T-helper 1 cell treated with Interleukin-12 subunit alpha and Interleukin-12 subunit beta and Interleukin-4 antibody, amounts not matched to agents 30 μg/mL and 1 μg/mL, for 36 hours (primary cell): ENCODE results near the gene AKT3.

ENCODE experiments used
- H3K27ac Mint-ChIP-seq: one replicate; pipeline ENCODE4 v1.8.0; 2021; ENCODE audit warnings: mild to moderate bottlenecking, mixed read lengths
- H3K27me3 Mint-ChIP-seq: one replicate; pipeline ENCODE4 v1.8.0; 2021; ENCODE audit warnings: low read depth, mixed read lengths
- H3K36me3 Mint-ChIP-seq: one replicate; pipeline ENCODE4 v1.8.0; 2021; ENCODE audit warnings: low read depth, mixed read lengths
- H3K4me1 Mint-ChIP-seq: one replicate; pipeline ENCODE4 v1.8.0; 2021; ENCODE audit warnings: low read depth, mixed read lengths
- H3K4me3 Mint-ChIP-seq: one replicate; pipeline ENCODE4 v1.8.0; 2021; ENCODE audit warnings: mild to moderate bottlenecking, moderate library complexity, mixed read lengths
- H3K9me3 Mint-ChIP-seq: one replicate; pipeline ENCODE4 v1.8.0; 2021; ENCODE audit warnings: mixed read lengths

Gene AKT3

DNA sequence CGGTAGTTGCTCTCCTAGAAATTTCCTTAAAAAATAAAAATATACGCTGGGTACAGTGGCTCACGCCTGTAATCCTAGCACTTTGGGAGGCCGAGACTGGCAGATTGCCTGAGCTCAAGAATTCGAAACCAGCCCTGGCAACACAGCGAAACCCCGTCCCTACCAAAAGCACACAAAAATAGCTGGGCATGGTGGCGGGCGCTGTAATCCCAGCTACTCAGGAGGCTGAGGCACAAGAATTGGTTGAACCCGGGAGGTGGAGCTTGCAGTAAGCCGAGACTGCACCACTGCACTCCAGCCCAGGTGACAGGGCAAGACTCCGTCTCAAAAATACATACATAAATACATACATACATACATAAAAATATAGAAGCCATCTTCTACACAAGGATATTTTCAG is 262.8 kb downstream of the AKT3 start:
- peaks cover 23% of the 10 kb centered on the region for H3K36me3 Mint-ChIP-seq
- H3K27me3 Mint-ChIP-seq, result no peaks in the 10 kb centered on the region
- no peak overlapping the region for H3K27ac Mint-ChIP-seq
- H3K9me3 Mint-ChIP-seq, result peaks cover 40% of the 10 kb centered on the region
- H3K4me1 Mint-ChIP-seq, result peaks cover 13% of the 10 kb centered on the region
- no peak overlapping the region for H3K4me3 Mint-ChIP-seq

DNA sequence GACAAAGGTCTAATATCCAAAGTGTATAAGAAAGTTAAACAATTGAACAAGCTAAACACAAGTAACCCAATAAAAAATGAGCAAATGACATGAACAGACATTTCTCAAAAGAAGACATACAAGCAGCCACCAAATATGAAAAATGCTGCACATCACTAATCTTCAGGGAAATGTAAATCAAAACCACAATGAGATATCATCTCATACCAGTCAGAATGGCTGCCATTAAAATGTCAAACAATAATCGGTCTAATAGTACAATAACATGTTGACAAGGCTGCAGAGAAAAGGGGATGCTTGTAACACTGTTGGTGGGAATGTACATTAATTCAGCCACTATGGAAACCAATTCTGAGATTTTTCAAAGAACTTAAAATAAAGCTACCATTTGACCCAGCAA is 264.1 kb downstream of the AKT3 start:
- Mint-ChIP-seq H3K4me3 (no peak overlapping the region), H3K9me3 (peaks cover 50% of the 10 kb centered on the region), H3K36me3 (peaks cover 22% of the 10 kb centered on the region), H3K27me3 (no peaks in the 10 kb centered on the region), H3K4me1 (peaks cover 13% of the 10 kb centered on the region), H3K27ac (no peak overlapping the region)

DNA sequence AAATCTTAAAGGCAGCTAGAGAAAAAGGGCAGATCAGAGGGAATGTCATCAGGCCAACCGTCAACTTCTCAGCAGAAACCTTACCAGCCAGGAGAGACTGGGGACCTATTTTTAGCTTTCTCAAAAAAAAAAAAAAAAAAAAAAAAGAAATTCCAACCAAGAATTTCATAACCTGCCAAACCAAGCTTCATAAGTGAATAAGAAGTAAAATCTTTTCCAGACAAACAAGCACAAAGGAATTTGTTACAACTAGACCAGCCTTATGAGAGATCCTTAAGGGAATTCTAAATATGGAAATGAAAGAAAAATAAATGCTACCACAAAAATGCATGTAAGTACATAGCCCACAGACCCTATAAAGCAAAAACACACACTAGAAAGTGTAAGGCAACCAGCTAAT is 267.7 kb downstream of the AKT3 start:
- peaks cover 41% of the 10 kb centered on the region for H3K9me3 Mint-ChIP-seq
- H3K27ac Mint-ChIP-seq, result no peak overlapping the region
- peaks cover 25% of the 10 kb centered on the region for H3K36me3 Mint-ChIP-seq
- no peaks in the 10 kb centered on the region for H3K27me3 Mint-ChIP-seq
- no peak overlapping the region for H3K4me3 Mint-ChIP-seq
- no peaks in the 10 kb centered on the region for H3K4me1 Mint-ChIP-seq

DNA sequence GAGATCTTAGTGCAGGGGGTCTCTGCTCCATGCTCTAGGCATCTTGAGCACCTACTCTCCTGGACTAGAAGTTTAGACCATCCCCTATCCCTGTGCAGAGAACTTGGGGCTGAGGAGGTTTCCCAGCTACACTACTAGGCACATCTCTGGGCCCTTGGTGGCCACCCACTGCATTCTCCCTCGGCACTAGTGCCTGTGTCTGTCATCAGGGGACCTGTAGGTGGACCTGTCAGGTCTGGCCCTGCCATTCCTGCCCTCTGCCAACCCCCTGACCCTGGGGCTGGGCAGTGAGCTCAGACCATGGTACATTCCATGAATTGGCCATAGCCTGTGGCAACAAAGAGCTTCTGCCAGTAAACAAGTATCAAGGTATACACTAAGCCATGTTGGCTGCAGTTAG is 269.1 kb downstream of the AKT3 start:
- Mint-ChIP-seq H3K27ac (no peak overlapping the region), H3K36me3 (peaks cover 29% of the 10 kb centered on the region), H3K4me3 (no peak overlapping the region), H3K4me1 (no peaks in the 10 kb centered on the region), H3K9me3 (peaks cover 41% of the 10 kb centered on the region), H3K27me3 (no peaks in the 10 kb centered on the region)

DNA sequence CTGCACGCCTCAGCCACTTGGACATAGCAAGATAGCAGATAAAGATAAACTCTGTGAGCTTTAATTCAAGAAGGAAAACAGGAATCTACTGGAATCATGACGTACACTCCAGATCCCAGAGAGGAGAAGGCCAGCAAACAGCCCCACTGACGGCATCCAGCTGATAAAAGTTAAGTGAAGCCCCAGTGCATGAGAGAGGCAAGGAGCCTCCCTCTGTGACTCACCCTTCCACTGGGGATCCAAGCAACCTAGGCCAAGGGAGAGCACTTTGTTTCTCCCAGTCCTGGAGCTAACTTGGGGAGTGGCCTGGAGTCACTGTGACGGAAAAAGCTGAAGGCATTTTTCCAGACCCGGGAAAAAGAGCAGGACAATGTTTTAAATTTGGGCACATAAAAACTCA is 270.0 kb downstream of the AKT3 start:
- no peak overlapping the region for H3K4me3 Mint-ChIP-seq
- H3K27ac Mint-ChIP-seq, result no peak overlapping the region
- H3K36me3 Mint-ChIP-seq, result peaks cover 28% of the 10 kb centered on the region
- no peaks in the 10 kb centered on the region for H3K4me1 Mint-ChIP-seq
- H3K27me3 Mint-ChIP-seq, result no peaks in the 10 kb centered on the region
- H3K9me3 Mint-ChIP-seq, result peaks cover 37% of the 10 kb centered on the region

DNA sequence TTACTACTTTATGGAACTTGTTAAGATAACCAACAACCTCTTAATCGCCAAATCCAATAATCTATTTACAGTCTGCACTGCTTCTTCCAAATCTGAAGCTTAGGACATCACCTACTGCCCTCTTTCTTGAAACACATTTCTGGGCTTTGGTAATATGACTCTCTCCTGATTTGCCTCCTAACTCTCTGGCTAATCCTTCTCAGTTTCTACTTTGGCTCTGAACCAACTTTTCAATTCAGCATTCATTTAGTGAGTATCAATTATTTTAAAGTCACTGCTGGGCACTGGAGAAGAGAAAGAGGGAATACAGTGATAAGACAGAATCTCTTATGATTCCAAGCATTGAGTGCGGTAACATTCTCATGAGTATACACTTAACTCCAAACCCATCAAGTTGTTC is 275.0 kb downstream of the AKT3 start:
- Mint-ChIP-seq H3K27me3 (no peaks in the 10 kb centered on the region), H3K27ac (no peak overlapping the region)

DNA sequence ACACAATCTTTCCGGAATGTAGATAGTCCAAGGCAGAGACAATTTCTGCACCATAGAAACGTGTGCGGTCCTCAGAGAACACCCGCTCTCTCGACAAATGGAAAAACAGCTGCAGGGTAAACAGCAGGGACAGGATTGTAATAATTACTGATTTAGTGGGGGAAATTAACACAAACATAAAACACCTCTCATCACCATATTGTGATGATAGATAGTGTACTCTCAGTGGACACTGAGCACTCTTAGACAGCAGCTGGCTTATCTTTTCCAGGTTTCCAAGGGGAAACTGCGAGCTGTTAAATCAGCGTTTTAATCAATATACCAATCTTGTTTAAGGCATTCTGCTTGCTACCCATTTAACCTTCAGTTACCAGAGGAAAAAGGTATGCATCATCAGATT is 277.1 kb downstream of the AKT3 start:
- Mint-ChIP-seq H3K4me1 (no peaks in the 10 kb centered on the region), H3K27me3 (no peaks in the 10 kb centered on the region), H3K36me3 (peaks cover 8% of the 10 kb centered on the region), H3K9me3 (no peaks in the 10 kb centered on the region), H3K4me3 (no peak overlapping the region), H3K27ac (no peak overlapping the region)

More for the DNA sequence above, 275.0 kb downstream of the AKT3 start:
- no peaks in the 10 kb centered on the region for H3K4me1 Mint-ChIP-seq
- H3K9me3 Mint-ChIP-seq, result no peaks in the 10 kb centered on the region
- H3K4me3 Mint-ChIP-seq, result no peak overlapping the region
- peaks cover 12% of the 10 kb centered on the region for H3K36me3 Mint-ChIP-seq

DNA sequence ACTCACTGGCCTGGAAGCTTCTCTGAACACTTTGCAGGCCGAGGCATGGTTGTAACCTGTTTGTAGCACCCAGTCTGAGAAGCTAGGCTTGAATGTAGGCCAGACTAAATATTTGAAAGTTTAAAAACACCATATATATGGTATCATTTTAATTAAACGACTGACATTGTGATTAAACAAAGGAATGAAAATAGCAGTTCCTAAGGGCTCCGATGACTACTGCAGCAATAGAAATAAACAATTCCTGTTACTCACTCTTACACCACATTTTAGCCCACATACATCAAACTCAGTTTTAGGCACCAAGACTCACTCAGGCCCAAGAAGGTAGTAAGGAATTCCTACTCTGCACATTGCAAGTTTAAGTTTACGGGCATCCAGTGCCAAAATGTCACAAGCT is 281.2 kb downstream of the AKT3 start:
- Mint-ChIP-seq H3K36me3 (no peaks in the 10 kb centered on the region), H3K27me3 (no peaks in the 10 kb centered on the region), H3K27ac (no peak overlapping the region), H3K4me1 (no peaks in the 10 kb centered on the region), H3K9me3 (no peaks in the 10 kb centered on the region), H3K4me3 (no peak overlapping the region)

DNA sequence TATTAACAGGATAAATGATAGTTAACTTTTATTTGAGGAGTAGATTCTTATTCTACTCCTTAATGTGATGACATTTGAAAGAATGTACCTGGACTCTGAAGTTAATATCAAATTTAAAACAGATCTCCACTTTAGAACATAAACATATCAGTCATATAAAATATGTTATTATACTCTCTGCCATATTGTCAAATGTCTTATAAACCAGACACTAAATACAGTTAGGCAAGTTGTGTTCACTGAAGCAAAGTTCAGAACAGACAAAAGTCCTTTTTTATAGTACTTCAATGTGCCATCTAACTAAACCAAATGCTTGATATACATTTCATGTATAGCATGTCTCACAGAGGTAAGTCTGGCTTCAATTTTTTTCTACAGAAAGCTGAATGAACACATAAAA is 285.2 kb downstream of the AKT3 start:
- Mint-ChIP-seq H3K36me3 (peaks cover 7% of the 10 kb centered on the region), H3K27ac (no peak overlapping the region), H3K4me1 (no peaks in the 10 kb centered on the region), H3K27me3 (no peaks in the 10 kb centered on the region), H3K4me3 (no peak overlapping the region), H3K9me3 (peaks cover 3% of the 10 kb centered on the region)

DNA sequence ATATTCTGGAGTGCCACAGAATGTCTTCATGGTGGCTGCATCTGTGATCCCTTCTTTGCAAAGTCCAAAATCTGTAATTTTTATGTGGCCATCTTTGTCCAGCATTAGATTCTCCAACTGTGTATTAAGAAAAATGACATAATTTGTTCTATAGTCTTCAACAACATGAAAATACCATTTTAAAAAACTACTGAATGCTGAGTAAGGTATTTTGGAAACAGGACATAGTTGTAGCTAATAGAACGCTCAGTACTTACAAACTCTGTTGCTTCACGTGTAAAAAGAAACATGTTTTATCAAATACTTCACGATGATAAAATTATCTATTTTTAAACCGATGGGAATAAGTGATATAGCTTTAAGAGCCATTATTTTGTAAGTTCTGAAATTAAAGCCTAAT is 286.3 kb downstream of the AKT3 start:
- no peaks in the 10 kb centered on the region for H3K4me1 Mint-ChIP-seq
- peaks cover 3% of the 10 kb centered on the region for H3K9me3 Mint-ChIP-seq
- H3K27ac Mint-ChIP-seq, result no peak overlapping the region
- H3K27me3 Mint-ChIP-seq, result no peaks in the 10 kb centered on the region
- H3K36me3 Mint-ChIP-seq, result peaks cover 7% of the 10 kb centered on the region
- H3K4me3 Mint-ChIP-seq, result no peak overlapping the region

DNA sequence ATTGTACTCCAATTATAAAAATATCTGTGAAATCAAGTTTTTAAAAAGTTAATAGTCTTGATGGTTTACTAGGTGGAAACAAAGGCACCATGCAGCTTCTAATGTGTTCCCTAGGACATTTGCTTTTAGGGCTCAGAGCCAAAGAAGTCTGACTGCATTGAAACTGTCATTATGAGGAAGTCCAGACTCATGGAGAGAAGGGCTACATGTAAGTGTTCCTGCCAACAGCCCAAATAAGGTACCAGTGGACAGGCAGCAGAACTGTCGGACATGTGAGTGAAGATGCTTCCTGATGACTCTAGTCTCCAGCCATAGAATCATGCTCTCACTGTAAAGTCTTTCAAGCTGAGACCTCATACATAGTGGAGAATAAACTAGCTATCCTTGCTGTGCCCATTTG is 287.6 kb downstream of the AKT3 start:
- Mint-ChIP-seq H3K27me3 (no peaks in the 10 kb centered on the region), H3K36me3 (peaks cover 7% of the 10 kb centered on the region), H3K4me3 (no peak overlapping the region), H3K9me3 (peaks cover 3% of the 10 kb centered on the region), H3K27ac (no peak overlapping the region), H3K4me1 (peaks cover 1% of the 10 kb centered on the region)

DNA sequence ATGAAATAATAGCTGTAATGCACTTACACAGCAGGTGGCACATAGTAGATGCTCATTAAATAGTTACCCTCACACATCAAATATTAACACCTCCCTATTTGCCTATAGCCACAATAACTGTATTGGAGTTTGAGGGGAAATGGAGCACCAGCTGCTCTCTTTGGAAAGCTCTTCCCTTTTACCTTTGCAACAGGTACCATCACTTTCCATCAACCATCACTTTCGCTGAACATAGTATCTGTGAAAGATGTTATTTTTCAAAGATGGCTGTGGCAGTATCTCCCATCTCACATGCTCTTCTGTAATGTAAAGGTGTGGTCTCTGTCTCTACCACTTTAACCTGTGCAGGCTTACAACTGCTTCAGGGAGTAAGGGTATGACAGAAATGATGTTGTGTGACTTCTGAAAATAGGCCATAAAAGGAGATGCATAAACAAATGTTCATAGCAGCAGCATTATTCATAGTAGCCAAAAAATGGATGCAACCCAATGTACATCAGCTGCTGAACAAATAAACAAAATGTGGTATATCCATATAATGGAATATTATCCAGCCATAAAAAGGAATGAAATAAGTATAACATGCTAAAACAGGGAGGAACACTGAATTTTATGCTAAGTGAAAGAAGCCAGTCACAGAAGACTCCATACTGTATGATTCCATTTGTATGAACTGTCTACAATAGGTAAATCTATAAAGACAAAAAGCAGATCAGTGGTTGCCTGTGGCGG is 288.3 kb downstream of the AKT3 start:
- no peaks in the 10 kb centered on the region for H3K27me3 Mint-ChIP-seq
- H3K27ac Mint-ChIP-seq, result no peak overlapping the region
- no peak overlapping the region for H3K4me3 Mint-ChIP-seq
- H3K36me3 Mint-ChIP-seq, result peaks cover 7% of the 10 kb centered on the region
- peaks cover 1% of the 10 kb centered on the region for H3K4me1 Mint-ChIP-seq
- H3K9me3 Mint-ChIP-seq, result peaks cover 3% of the 10 kb centered on the region

DNA sequence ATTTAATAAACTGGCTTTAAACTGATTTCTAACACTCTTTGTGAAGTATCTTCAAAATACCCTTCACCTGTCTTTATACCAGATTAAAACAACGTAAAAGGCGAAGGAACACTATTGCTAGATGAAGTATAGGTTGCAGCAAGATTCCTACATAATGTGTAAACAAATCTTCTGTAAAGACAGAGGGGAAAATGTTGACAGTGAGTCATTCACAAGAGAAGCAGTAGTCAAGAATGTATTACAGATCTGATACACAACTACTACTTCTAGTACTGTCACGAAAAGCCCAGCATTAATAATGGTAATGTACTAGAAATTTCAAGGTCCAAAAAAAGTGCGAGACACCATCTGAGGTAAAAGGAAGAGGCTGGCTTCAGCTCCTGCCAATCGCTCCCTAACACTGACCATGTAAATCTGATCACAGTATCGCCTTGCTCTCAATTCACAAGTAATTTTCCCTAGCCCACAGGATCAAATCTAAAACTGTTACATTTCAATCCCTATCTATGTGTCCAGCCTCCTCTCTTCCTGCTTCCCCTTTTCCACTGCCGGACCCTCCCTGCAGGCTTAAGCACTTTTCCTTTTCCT is 290.4 kb downstream of the AKT3 start:
- Mint-ChIP-seq H3K27me3 (no peaks in the 10 kb centered on the region), H3K4me1 (peaks cover 1% of the 10 kb centered on the region), H3K4me3 (no peak overlapping the region), H3K9me3 (peaks cover 3% of the 10 kb centered on the region), H3K36me3 (peaks cover 7% of the 10 kb centered on the region), H3K27ac (no peak overlapping the region)

DNA sequence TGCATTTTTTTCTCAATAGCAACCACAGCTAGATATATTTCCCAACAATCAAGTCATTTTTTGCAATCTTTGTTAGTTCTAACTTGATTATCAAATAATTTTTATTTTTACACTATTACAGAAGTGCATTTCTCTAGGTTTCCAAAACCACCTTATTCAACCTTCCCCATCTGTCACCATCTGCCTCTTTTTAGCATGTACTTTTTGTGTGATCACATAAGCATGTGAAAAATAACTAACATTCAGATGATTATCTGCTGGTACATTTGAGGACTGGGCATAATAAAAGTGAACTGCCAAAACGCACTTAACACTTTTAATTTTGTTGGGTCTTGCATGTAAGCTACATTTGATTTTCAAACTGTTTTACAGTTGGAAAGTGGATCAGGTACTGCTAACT is 291.5 kb downstream of the AKT3 start:
- H3K4me1 Mint-ChIP-seq, result peaks cover 1% of the 10 kb centered on the region
- no peak overlapping the region for H3K27ac Mint-ChIP-seq
- no peaks in the 10 kb centered on the region for H3K27me3 Mint-ChIP-seq
- H3K9me3 Mint-ChIP-seq, result peaks cover 3% of the 10 kb centered on the region
- peaks cover 7% of the 10 kb centered on the region for H3K36me3 Mint-ChIP-seq
- H3K4me3 Mint-ChIP-seq, result no peak overlapping the region

DNA sequence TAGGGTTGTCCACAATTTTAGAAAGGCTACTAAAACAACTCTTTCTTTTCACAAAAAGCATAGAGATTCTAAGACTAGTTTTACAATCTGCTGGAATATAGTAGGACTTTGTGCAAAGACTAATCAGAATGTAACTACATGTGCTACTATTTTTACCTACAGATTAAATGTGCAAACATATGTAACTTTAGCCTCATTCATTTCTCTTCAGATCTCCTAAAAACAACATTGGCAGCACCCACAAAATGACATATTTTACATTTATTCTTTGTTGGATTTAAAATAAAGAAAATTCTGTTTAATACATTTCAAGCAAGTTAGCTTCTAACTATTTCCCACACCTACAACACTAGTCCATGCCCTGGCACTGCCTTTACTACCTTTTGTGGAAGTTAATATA is 292.2 kb downstream of the AKT3 start:
- H3K27me3 Mint-ChIP-seq, result no peaks in the 10 kb centered on the region
- peaks cover 7% of the 10 kb centered on the region for H3K36me3 Mint-ChIP-seq
- no peak overlapping the region for H3K27ac Mint-ChIP-seq

More for the DNA sequence above, 292.2 kb downstream of the AKT3 start:
- Mint-ChIP-seq H3K9me3 (peaks cover 3% of the 10 kb centered on the region), H3K4me3 (no peak overlapping the region), H3K4me1 (peaks cover 1% of the 10 kb centered on the region)
